ENCODE results near the gene ZNF764. TPM values are rescaled to one million over a fixed set of nuclear protein-coding genes. Genes with fewer than 3 reads are reported as not detected.

Gene ZNF764
- total and polyA plus RNA-seq, 9 of the 15 experiments (the other 6 are each of a cell fraction or from before 2014, with no cell fraction given): 0.69 to 10.1 (median 4.1) TPM

GRCh38 chr16:30570636-30571444, 12.7 kb upstream of the ZNF764 start:
- Histone ChIP-seq H2AFZ (ENCODE audit: low read depth, low read length) (peak overlapping the region; percentile 88), H3K4me1 (replicated peaks in 1 of 2; ENCODE audit: control insufficient read depth in 2 of 2, insufficient read depth in 2 of 2, low read length in 2 of 2) (peaks cover 17 to 38% of the 10 kb centered on the region in 2 experiments), H3K9ac (ENCODE audit: insufficient read depth in 1 of 2, low read depth in 2 of 2, low read length in 2 of 2) (peak overlapping the region; percentile 71 to 93), H3K9me1 (ENCODE audit: control insufficient read depth, insufficient read depth, low read length) (no peaks in the 10 kb centered on the region), H3K4me2 (ENCODE audit: insufficient read depth, low read length) (peak overlapping the region; percentile 92), H3K36me3 (ENCODE audit: control insufficient read depth, insufficient read depth, low read length) (peaks cover 2% of the 10 kb centered on the region; the same call in 1 of the 3 replicates), H3K79me2 (ENCODE audit: control insufficient read depth, insufficient read depth, low read length) (peaks cover 36% of the 10 kb centered on the region), H3K27ac (ENCODE audit: extremely low read depth, low read depth, low read length) (peak overlapping the region; percentile 83), H3K27me3 (ENCODE audit: control insufficient read depth in 2 of 2, insufficient read depth in 2 of 2, low read length in 2 of 2) (no peaks in the 10 kb centered on the region), H3K4me3 (peak overlapping the region; percentile 65), H4K20me1 (replicated peaks; ENCODE audit: control insufficient read depth, insufficient read depth, low read length) (no peaks in the 10 kb centered on the region), H3K9me3 (replicated peaks; ENCODE audit: control insufficient read depth, insufficient read depth, low read depth, low read length) (no peaks in the 10 kb centered on the region)
- ChIA-PET CTCF (ENCODE audit: low intra/inter-chr PET ratio) (no interaction called here), POLR2A (interaction anchor here (0.6 to 2.8 kb wide), 7 partner anchors 11 to 125 kb away, joined by 3 to 28 read pairs (median 5); partner anchors contain the start of genes PRR14, SEPHS2, ZNF764 and ZNF785)
- no peak for FAIRE-seq
- intact Hi-C loops (cut with micrococcal nuclease): no loop called here
- in situ Hi-C loops (cut with MboI): no loop called here
- no TSS peak for BruUV-seq (replicated peaks)
- ATAC-seq: no peak; the same call in 2 of the 3 replicates
- DNase-seq (ENCODE audit: extremely low read depth in 1 of 4, low spot score in 3 of 4): peak in 2 of 4 experiments; percentile 12 to 42
- WGBS (ENCODE audit: insufficient coverage, low coverage, missing lambda C conversion rate): 48% methylated on average over 18 of the region's 22 CpGs
- TF ChIP-seq CUX1 (CRISPR knock-in tag; IDR thresholded peaks at IDR 0.05) (0 out of 2 replicates have a peak, but pooled peaks have one; percentile 26), SRF (CRISPR knock-in tag; IDR thresholded peaks at IDR 0.05) (0 out of 4 replicates have a peak, but pooled peaks of 1 of the 2 experiments have one; percentile 18), ZBTB7A (IDR thresholded peaks at IDR 0.05; ENCODE audit: borderline replicate concordance, control insufficient read depth, low read depth, low read length) (no peak), TEAD4 (IDR thresholded peaks at IDR 0.05; ENCODE audit: low read length) (no peak), TEAD4 (CRISPR knock-in tag; IDR thresholded peaks at IDR 0.05; ENCODE audit: borderline replicate concordance) (no peak), FOS (IDR thresholded peaks at IDR 0.05; ENCODE audit: extremely low read depth, insufficient read length) (no peak), FOSL1 (tag; conservative IDR thresholded peaks at IDR 0.05) (no peak), CHD1 (IDR thresholded peaks at IDR 0.05; ENCODE audit: low read length) (peak; percentile 65), MLX (CRISPR knock-in tag; conservative IDR thresholded peaks at IDR 0.05) (no peak), E2F6 (IDR thresholded peaks at IDR 0.05; ENCODE audit: borderline replicate concordance in 1 of 2, extremely low read depth in 1 of 2, insufficient read depth in 1 of 2, insufficient read length in 1 of 2, low read depth in 1 of 2, low read length in 1 of 2, poor library complexity in 1 of 2, severe bottlenecking in 1 of 2) (peak in 1 of 2 experiments; percentile 7), CEBPG (CRISPR knock-in tag; IDR thresholded peaks at IDR 0.05) (0 out of 2 replicates have a peak, but pooled peaks have one; percentile 5), CEBPG (tag; conservative IDR thresholded peaks at IDR 0.05 in 1 of 2, IDR thresholded peaks at IDR 0.05 in 1 of 2) (no peak)

Data from K562 (cell line).